H1 (cell line): Measurements from ENCODE around the gene CYP26C1. TPM values are rescaled to one million over a fixed set of nuclear protein-coding genes. Genes with fewer than 3 reads are reported as not detected.

ENCODE experiments used
- ATF3 ChIP-seq: IDR thresholded peaks from 2 replicates; pipeline ENCODE4 v1.6.1; 2011; ENCODE audit warnings: low read depth, mild to moderate bottlenecking, low read length; ENCODE audit not compliant: insufficient read depth
- BACH1 ChIP-seq: IDR thresholded peaks from 2 replicates; pipeline ENCODE4 v1.6.1; 2012; ENCODE audit warnings: low read length, improper control_type of control experiment
- BRCA1 ChIP-seq: IDR thresholded peaks from 2 replicates; pipeline ENCODE4 v1.6.1; 2012; ENCODE audit warnings: low read depth, low read length, improper control_type of control experiment
- CHD2 ChIP-seq: IDR thresholded peaks from 2 replicates; pipeline ENCODE4 v1.6.1; 2012; ENCODE audit warnings: low read length, improper control_type of control experiment
- CREB1 ChIP-seq: IDR thresholded peaks from 2 replicates; pipeline ENCODE4 v1.6.1; 2012; ENCODE audit warnings: inconsistent platforms
- CTBP2 ChIP-seq: IDR thresholded peaks from 2 replicates; pipeline ENCODE4 v1.7.0; 2011; ENCODE audit warnings: borderline replicate concordance, mild to moderate bottlenecking, moderate library complexity, mixed read lengths, low read length; ENCODE audit not compliant: insufficient read depth, insufficient read length
- CTCF ChIP-seq, 3 experiments: IDR thresholded peaks; 1 replicate in 2 of 3; 2 replicates in 1 of 3; pipeline versions ENCODE4 v1.5.1 to v1.6.1; 2011; ENCODE audit warnings: low read length in 3 of 3, mild to moderate bottlenecking in 3 of 3, inconsistent platforms in 2 of 3, low read depth in 1 of 3, moderate library complexity in 1 of 3; ENCODE audit not compliant: insufficient read depth in 1 of 3; ENCODE audit errors: control extremely low read depth in 1 of 3
- E2F6 ChIP-seq: IDR thresholded peaks from 2 replicates; pipeline ENCODE4 v1.6.1; 2012; ENCODE audit warnings: inconsistent platforms
- EP300 ChIP-seq, 2 experiments: IDR thresholded peaks; 1 replicate in 1 of 2; 2 replicates in 1 of 2; pipeline ENCODE4 v1.6.1; 2011 to 2012; ENCODE audit warnings: low read depth in 2 of 2, low read length in 2 of 2, mild to moderate bottlenecking in 2 of 2, borderline replicate concordance in 1 of 2, inconsistent platforms in 1 of 2, moderate library complexity in 1 of 2
- HDAC2 ChIP-seq, 2 experiments: fragments of 300-600 bp in 1 of 2; sonication (generic) in 1 of 2; IDR thresholded peaks; 2 replicates each; pipeline ENCODE4 v1.6.1; 2011 to 2012; ENCODE audit warnings: low read depth in 2 of 2, low read length in 2 of 2, mild to moderate bottlenecking in 2 of 2, moderate library complexity in 2 of 2, borderline replicate concordance in 1 of 2, inconsistent platforms in 1 of 2
- KDM1A ChIP-seq: fragments of 200-600, 300-600 bp; sonication (generic); IDR thresholded peaks from 2 replicates; pipeline ENCODE4 v1.7.1; 2016; ENCODE audit warnings: mild to moderate bottlenecking, low read length, borderline replicate concordance
- KDM4A ChIP-seq: IDR thresholded peaks from one replicate; pipeline ENCODE4 v1.7.1; 2012; ENCODE audit warnings: low read depth, mild to moderate bottlenecking, moderate library complexity, low read length, inconsistent platforms; ENCODE audit not compliant: severe bottlenecking
- POLR2AphosphoS5 ChIP-seq: IDR thresholded peaks from 2 replicates; pipeline ENCODE4 v1.6.1; 2011; ENCODE audit warnings: low read depth, low read length
- SIN3A ChIP-seq, 2 experiments: IDR thresholded peaks in 1 of 2; conservative IDR thresholded peaks in 1 of 2; 2 replicates each; pipeline ENCODE4 v1.6.1; 2011 to 2012; ENCODE audit warnings: low read length in 2 of 2, improper control_type of control experiment in 1 of 2, low read depth in 1 of 2, mild to moderate bottlenecking in 1 of 2
- SUZ12 ChIP-seq: fragments of 200-600 bp; sonication (generic); IDR thresholded peaks from 2 replicates; pipeline ENCODE4 v1.6.1; 2012; ENCODE audit warnings: mild to moderate bottlenecking, inconsistent platforms, low read length, moderate library complexity, mixed read lengths
- TAF1 ChIP-seq: IDR thresholded peaks from 2 replicates; pipeline ENCODE4 v1.6.1; 2011; ENCODE audit warnings: mild to moderate bottlenecking, low read depth, low read length
- USF2 ChIP-seq: IDR thresholded peaks from 2 replicates; pipeline ENCODE4 v1.6.1; 2011; ENCODE audit warnings: low read length, improper control_type of control experiment
- YY1 ChIP-seq: IDR thresholded peaks from 2 replicates; pipeline ENCODE4 v1.6.1; 2011; ENCODE audit warnings: low read depth, mild to moderate bottlenecking, low read length
- polyA plus RNA-seq, 7 experiments: library from polyadenylated mRNA; depleted of rRNA in 3 of 7; stranded (reverse) in 5 of 7; unstranded in 2 of 7; fragments of >200 nt in 5 of 7; fragments of 200-250 nt in 2 of 7; gene quantifications; 1 replicate in 5 of 7; 2 replicates in 1 of 7; 4 replicates in 1 of 7; pipeline versions ENCODE4 v1.2.1 to v1.2.3, GENCODE V29; 2011 to 2013; ENCODE audit warnings: missing spikeins in 2 of 7, mixed read lengths in 2 of 7
- total RNA-seq: library from RNA; stranded (reverse); fragmentation: NEBNext Ultra II Directional; extraction: Animal tissue kit (Norgen Biotek cat#: 25700); gene quantifications from 2 replicates; pipeline ENCODE4 v1.2.1, GENCODE V29; 2021

Gene CYP26C1
- total and polyA plus RNA-seq, 2 of the 8 experiments (the other 6 are each of a cell fraction or from before 2014, with no cell fraction given) = 0.12 to 0.28 TPM

- no peak for TF ChIP-seq USF2
- no peak for TF ChIP-seq BRCA1
- no peak for TF ChIP-seq BACH1
- no peak for TF ChIP-seq YY1
- no peak for TF ChIP-seq CTBP2
- TF ChIP-seq SIN3A (conservative IDR thresholded peaks at IDR 0.05 in 1 of 2, IDR thresholded peaks at IDR 0.05 in 1 of 2; ENCODE audit: low read depth in 1 of 2, low read length in 2 of 2) = no peak
- TF ChIP-seq E2F6 = peak; percentile 50; the same call in 1 of the 2 replicates
- peak; percentile 100 for TF ChIP-seq SUZ12
- TF ChIP-seq ATF3 = no peak
- TF ChIP-seq EP300 (IDR thresholded peaks at IDR 0.05; ENCODE audit: borderline replicate concordance in 1 of 2, low read depth in 2 of 2, low read length in 2 of 2) = no peak
- TF ChIP-seq POLR2AphosphoS5 = no peak
- TF ChIP-seq KDM4A = peak; percentile 90
- TF ChIP-seq CREB1 = 0 out of 2 replicates have a peak, but pooled peaks have one; percentile 32
- TF ChIP-seq HDAC2 (IDR thresholded peaks at IDR 0.05; ENCODE audit: borderline replicate concordance in 1 of 2, low read depth in 2 of 2, low read length in 2 of 2) = peak in 1 of 2 experiments; percentile 47; a peak in 1 of 4 replicates
- peak in 2 of 3 experiments; percentile 17 to 39; a peak in 3 of 4 replicates for TF ChIP-seq CTCF (IDR thresholded peaks at IDR 0.05; ENCODE audit: control extremely low read depth in 1 of 3, insufficient read depth in 1 of 3, low read depth in 1 of 3, low read length in 3 of 3)
- no peak for TF ChIP-seq KDM1A
- no peak for TF ChIP-seq TAF1
- TF ChIP-seq CHD2 = no peak
Measured at GRCh38 chr10:93068411-93069244, 8.0 kb downstream of the CYP26C1 start (continued).
